LNCaP clone FGC (cell line): ENCODE measurements around the gene EPHX1.

ENCODE experiments used
- DNase-seq: peaks from one replicate; pipeline ENCODE4 v3.0.0-alpha.2; 2011; ENCODE audit warnings: low read depth
- H3K4me3 ChIP-seq: 2 replicates; pipeline ENCODE4 v1.5.1; 2011; ENCODE audit warnings: mild to moderate bottlenecking, low read depth, low read length, control low read depth
- TF ChIP-seq, protein P1 (sequence below): IDR thresholded peaks from 2 replicates; pipeline ENCODE4 v1.5.1; 2012; ENCODE audit warnings: mild to moderate bottlenecking; ENCODE audit not compliant: control insufficient read depth, insufficient read depth; ENCODE audit errors: extremely low read depth

EPHX1 gene

DNA sequence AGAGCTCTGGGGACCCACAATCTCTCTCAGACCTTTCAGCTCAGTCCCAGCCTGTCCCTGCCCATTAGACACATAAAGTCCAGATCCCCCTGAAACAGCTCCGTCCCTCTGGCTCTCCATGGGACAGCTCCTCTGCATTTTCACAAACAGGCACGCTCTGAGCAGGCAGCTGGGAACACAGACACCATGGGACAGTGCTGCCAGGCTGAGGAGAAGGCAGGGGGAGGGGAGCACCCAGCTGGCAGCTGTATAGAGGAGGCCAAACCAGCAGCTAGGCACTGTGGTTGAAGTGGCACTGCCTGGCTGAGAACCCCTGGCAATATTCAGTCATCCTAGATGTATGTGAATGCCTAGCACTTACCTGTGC is 70.3 kb downstream of the EPHX1 start:
- DNase-seq, result no peak

DNA sequence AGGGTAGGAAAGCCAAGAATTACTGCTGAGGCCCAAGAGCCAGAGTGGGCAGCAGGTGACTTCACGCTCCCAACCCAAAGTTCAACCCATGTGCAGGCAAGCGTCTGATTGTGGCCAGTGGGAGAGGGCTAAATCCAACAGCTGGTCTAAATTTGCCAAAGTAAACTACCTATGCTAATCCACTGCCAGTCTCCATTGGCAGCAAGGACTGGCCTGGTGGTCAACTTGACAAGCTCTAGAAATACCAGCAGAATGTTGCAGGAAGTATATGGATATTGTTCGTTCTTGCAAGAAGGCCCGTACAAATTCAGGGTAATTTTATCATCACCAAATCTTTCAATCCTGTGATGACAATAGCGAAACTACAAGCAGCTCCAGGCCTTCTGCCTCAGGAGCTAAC is 70.7 kb downstream of the EPHX1 start:
- DNase-seq, result no peak
- H3K4me3 ChIP-seq, result no peak overlapping the region; the same call in 1 of the 2 replicates
- TF ChIP-seq, protein P1, sequence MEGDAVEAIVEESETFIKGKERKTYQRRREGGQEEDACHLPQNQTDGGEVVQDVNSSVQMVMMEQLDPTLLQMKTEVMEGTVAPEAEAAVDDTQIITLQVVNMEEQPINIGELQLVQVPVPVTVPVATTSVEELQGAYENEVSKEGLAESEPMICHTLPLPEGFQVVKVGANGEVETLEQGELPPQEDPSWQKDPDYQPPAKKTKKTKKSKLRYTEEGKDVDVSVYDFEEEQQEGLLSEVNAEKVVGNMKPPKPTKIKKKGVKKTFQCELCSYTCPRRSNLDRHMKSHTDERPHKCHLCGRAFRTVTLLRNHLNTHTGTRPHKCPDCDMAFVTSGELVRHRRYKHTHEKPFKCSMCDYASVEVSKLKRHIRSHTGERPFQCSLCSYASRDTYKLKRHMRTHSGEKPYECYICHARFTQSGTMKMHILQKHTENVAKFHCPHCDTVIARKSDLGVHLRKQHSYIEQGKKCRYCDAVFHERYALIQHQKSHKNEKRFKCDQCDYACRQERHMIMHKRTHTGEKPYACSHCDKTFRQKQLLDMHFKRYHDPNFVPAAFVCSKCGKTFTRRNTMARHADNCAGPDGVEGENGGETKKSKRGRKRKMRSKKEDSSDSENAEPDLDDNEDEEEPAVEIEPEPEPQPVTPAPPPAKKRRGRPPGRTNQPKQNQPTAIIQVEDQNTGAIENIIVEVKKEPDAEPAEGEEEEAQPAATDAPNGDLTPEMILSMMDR, result no peak

More for the DNA sequence above, 70.3 kb downstream of the EPHX1 start:
- TF ChIP-seq, protein P1, result no peak
- H3K4me3 ChIP-seq, result no peak overlapping the region

- peak overlapping the region; percentile 90 for H3K4me3 ChIP-seq
- no peak for DNase-seq
- TF ChIP-seq, protein P1, result no peak
Measured at GRCh38 chr1:225881081-225881958, 71.4 kb downstream of the EPHX1 start.

- DNase-seq, result peak; percentile 41
- peak within 1 kb of the TSS; percentile 90 for H3K4me3 ChIP-seq
- TF ChIP-seq, protein P1, result peak; percentile 47
Measured at GRCh38 chr1:225881959-225882693, 72.2 kb downstream of the EPHX1 start, which contains the start of gene TMEM63A. Gene TMEM63A, minus strand, starts transcription at chr1:225882380. Its CDS starts 4,800 bp downstream, at chr1:225877580.

DNA sequence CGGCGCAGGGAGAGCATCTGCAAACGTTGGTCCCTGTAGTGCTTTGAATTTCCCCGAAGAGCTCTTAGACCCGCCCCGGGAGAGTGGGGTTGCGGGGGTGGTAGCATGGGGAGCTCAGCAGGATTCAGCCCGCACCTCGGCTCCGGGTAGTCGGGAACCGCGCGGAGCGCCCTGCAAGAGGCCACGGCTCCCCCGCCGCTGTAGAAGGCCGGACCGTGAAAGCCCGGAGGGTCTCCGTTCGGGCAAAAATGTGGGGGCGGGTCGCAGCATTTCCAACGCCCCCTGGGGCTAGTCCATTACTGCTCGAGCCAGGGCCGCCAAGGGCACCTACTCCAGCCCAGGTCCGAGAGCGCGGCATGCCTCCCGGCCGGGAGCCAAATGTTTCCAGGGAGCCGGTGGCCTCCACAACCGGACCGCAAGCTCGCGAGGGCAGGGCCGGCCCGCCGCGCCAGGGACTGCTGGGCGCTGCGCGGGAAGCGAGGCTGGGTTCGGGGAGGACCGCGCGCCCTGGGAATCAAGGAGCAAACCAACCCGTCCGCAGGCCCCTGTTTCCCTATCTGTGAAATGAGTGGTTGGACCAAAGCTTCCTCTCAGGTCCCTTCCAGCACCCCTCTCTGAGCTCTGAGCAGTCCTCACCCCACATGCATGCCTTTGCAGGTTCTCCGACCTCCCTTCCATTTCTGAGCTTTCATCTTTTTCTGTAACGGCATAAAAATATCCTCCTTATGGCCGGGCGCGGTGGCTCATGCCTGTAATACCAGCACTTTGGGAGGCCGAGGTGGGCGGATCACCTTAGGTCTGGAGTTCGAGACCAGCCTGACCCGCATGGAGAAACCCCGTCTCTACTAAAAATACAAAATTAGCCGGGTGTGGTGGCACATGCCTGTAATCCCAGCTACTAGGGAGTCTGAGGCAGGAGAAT is 73.0 kb downstream of the EPHX1 start:
- peak overlapping the region; percentile 90 for H3K4me3 ChIP-seq
- TF ChIP-seq, protein P1, result no peak
- DNase-seq, result no peak

GRCh38 chr1:225883616-225884265 is 73.8 kb downstream of the EPHX1 start:
- DNase-seq, result no peak
- H3K4me3 ChIP-seq, result no peak overlapping the region
- TF ChIP-seq, protein P1, result no peak
